Measurements from ENCODE around the gene ARHGAP26. TPM values are rescaled to one million over a fixed set of nuclear protein-coding genes. Genes with fewer than 3 reads are reported as not detected.

ARHGAP26 gene
- total RNA-seq, 1 experiment from 2014 or later: 65.5 TPM

DNA sequence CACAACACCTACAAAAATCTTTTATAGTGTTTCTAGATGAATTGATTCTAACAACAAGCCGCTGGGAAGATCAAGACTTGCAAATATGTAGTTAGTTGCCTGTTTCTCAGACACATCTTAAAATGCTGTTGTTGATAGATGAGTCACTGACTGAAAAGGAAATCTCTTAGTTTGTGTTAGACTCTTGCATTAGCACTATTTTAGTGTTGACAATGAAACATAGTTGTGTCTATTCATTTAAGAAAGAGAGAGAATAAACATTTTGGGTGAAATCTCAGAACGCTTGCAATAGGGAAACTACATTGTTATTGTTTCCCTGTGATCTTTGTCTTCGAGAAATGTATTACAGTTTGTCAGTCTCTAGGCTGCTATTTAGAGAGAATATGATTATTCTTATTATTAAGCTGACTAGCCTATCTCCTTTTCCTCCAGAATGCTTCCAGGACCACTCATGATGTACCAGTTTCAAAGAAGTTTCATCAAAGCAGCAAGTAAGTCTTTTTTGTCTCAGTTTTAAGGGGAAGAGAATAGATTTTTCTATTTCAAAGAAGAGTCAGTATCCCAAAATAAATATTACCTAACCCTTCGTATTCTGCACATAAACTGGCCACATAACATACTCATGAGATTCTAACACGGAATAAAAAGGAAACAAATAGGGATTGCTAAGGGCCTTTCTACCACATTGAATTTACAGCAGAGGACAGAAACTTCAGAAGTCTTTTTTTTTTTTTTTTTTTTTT, 285.6 kb downstream of the ARHGAP26 start:
- in situ Hi-C loops (cut with HindIII; ENCODE audit: low pct_unique_long_range_greater_than_20kb, low sequenced_read_pairs) (no loop called here), intact Hi-C loops (cut with micrococcal nuclease; ENCODE audit: unreplicated experiment) (no loop called here)
- no peak overlapping the region for H3K4me3 ChIP-seq (ENCODE audit: low read depth in 2 of 2, low read length in 2 of 2)
- no TSS peak for BruUV-seq (replicated peaks)
- ChIA-PET CTCF (no interaction called here), POLR2A (no interaction called here)
- H3K4me1 ChIP-seq (ENCODE audit: control insufficient read depth, insufficient read depth, low read length): no peaks in the 10 kb centered on the region
- DNase-seq (ENCODE audit: low read depth, low spot score) (no peak), ATAC-seq (no peak)
- no peaks in the 10 kb centered on the region for H3K9me3 ChIP-seq (ENCODE audit: control insufficient read depth, insufficient read depth, low read depth, low read length)
- no peaks in the 10 kb centered on the region for H3K27me3 ChIP-seq (ENCODE audit: control insufficient read depth, insufficient read depth, low read length)
- TF ChIP-seq SIN3A (IDR thresholded peaks at IDR 0.05; ENCODE audit: borderline replicate concordance, insufficient read depth, low read depth, low read length) (no peak), TCF7L2 (IDR thresholded peaks at IDR 0.05; ENCODE audit: low read depth, low read length) (no peak), POLR2AphosphoS5 (IDR thresholded peaks at IDR 0.05; ENCODE audit: low read depth, low read length) (no peak)
- TF ChIP-seq, protein P1, sequence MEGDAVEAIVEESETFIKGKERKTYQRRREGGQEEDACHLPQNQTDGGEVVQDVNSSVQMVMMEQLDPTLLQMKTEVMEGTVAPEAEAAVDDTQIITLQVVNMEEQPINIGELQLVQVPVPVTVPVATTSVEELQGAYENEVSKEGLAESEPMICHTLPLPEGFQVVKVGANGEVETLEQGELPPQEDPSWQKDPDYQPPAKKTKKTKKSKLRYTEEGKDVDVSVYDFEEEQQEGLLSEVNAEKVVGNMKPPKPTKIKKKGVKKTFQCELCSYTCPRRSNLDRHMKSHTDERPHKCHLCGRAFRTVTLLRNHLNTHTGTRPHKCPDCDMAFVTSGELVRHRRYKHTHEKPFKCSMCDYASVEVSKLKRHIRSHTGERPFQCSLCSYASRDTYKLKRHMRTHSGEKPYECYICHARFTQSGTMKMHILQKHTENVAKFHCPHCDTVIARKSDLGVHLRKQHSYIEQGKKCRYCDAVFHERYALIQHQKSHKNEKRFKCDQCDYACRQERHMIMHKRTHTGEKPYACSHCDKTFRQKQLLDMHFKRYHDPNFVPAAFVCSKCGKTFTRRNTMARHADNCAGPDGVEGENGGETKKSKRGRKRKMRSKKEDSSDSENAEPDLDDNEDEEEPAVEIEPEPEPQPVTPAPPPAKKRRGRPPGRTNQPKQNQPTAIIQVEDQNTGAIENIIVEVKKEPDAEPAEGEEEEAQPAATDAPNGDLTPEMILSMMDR (IDR thresholded peaks at IDR 0.05): no peak
- TF ChIP-seq, protein P2, sequence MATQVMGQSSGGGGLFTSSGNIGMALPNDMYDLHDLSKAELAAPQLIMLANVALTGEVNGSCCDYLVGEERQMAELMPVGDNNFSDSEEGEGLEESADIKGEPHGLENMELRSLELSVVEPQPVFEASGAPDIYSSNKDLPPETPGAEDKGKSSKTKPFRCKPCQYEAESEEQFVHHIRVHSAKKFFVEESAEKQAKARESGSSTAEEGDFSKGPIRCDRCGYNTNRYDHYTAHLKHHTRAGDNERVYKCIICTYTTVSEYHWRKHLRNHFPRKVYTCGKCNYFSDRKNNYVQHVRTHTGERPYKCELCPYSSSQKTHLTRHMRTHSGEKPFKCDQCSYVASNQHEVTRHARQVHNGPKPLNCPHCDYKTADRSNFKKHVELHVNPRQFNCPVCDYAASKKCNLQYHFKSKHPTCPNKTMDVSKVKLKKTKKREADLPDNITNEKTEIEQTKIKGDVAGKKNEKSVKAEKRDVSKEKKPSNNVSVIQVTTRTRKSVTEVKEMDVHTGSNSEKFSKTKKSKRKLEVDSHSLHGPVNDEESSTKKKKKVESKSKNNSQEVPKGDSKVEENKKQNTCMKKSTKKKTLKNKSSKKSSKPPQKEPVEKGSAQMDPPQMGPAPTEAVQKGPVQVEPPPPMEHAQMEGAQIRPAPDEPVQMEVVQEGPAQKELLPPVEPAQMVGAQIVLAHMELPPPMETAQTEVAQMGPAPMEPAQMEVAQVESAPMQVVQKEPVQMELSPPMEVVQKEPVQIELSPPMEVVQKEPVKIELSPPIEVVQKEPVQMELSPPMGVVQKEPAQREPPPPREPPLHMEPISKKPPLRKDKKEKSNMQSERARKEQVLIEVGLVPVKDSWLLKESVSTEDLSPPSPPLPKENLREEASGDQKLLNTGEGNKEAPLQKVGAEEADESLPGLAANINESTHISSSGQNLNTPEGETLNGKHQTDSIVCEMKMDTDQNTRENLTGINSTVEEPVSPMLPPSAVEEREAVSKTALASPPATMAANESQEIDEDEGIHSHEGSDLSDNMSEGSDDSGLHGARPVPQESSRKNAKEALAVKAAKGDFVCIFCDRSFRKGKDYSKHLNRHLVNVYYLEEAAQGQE (IDR thresholded peaks at IDR 0.05; ENCODE audit: insufficient read depth in 1 of 2, low read depth in 2 of 2, low read length in 1 of 2): no peak
- H3K36me3 ChIP-seq (ENCODE audit: control insufficient read depth, insufficient read depth, low read length): peaks cover 4% of the 10 kb centered on the region; the same call in 1 of the 2 replicates
- H3K27ac ChIP-seq (ENCODE audit: low read length): no peak overlapping the region

DNA sequence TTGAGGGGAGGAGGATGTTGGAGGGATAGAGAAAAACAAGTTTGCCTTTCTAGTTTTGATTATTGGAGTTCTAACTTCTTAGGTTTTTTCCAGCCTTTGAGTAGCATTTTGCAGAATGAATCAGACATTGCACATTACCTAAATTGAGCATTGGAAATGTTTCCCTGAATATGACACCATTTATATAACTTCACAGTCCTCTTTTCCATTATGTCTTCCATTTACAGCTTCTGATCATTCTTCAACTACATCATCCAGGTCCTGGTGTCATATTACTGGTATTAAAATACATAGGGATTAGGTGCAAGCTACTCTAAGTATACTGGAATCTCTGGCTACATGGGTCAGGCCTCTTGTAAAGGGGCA, 286.1 kb downstream of the ARHGAP26 start:
- intact Hi-C loops (cut with micrococcal nuclease; ENCODE audit: unreplicated experiment) (no loop called here), in situ Hi-C loops (cut with HindIII; ENCODE audit: low pct_unique_long_range_greater_than_20kb, low sequenced_read_pairs) (no loop called here)
- TF ChIP-seq, protein P2 (IDR thresholded peaks at IDR 0.05; ENCODE audit: insufficient read depth in 1 of 2, low read depth in 2 of 2, low read length in 1 of 2): no peak
- CTCF ChIA-PET: no interaction called here
- POLR2A ChIA-PET: no interaction called here
- H3K36me3 ChIP-seq (ENCODE audit: control insufficient read depth, insufficient read depth, low read length): peaks cover 2% of the 10 kb centered on the region; the same call in 1 of the 2 replicates
- DNase-seq (ENCODE audit: low read depth, low spot score) (no peak), ATAC-seq (no peak)
- no peak overlapping the region for H3K4me3 ChIP-seq (ENCODE audit: low read depth in 2 of 2, low read length in 2 of 2)
- no peaks in the 10 kb centered on the region for H3K27me3 ChIP-seq (ENCODE audit: control insufficient read depth, insufficient read depth, low read length)
- no TSS peak for BruUV-seq (replicated peaks)
- no peaks in the 10 kb centered on the region for H3K9me3 ChIP-seq (ENCODE audit: control insufficient read depth, insufficient read depth, low read depth, low read length)
- no peak overlapping the region for H3K27ac ChIP-seq (ENCODE audit: low read length)
- H3K4me1 ChIP-seq (ENCODE audit: control insufficient read depth, insufficient read depth, low read length): no peaks in the 10 kb centered on the region
